ENCODE results near the gene ACTA2. TPM values are rescaled to one million over a fixed set of nuclear protein-coding genes. Genes with fewer than 3 reads are reported as not detected.

The ACTA2 gene
- total RNA-seq, 4 donors from 2014 or later, result 340 to 708 (median 458) TPM

- no peak overlapping the region for H3K27ac ChIP-seq
- H3K27me3 ChIP-seq, result no peaks in the 10 kb centered on the region
- TF ChIP-seq EP300 (IDR thresholded peaks at IDR 0.05) (no peak), POLR2A (IDR thresholded peaks at IDR 0.05) (no peak)
- TF ChIP-seq, protein P1, sequence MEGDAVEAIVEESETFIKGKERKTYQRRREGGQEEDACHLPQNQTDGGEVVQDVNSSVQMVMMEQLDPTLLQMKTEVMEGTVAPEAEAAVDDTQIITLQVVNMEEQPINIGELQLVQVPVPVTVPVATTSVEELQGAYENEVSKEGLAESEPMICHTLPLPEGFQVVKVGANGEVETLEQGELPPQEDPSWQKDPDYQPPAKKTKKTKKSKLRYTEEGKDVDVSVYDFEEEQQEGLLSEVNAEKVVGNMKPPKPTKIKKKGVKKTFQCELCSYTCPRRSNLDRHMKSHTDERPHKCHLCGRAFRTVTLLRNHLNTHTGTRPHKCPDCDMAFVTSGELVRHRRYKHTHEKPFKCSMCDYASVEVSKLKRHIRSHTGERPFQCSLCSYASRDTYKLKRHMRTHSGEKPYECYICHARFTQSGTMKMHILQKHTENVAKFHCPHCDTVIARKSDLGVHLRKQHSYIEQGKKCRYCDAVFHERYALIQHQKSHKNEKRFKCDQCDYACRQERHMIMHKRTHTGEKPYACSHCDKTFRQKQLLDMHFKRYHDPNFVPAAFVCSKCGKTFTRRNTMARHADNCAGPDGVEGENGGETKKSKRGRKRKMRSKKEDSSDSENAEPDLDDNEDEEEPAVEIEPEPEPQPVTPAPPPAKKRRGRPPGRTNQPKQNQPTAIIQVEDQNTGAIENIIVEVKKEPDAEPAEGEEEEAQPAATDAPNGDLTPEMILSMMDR (IDR thresholded peaks at IDR 0.05), result no peak
- DNase-seq (ENCODE audit: low spot score in 2 of 2), result no peak
- H3K36me3 ChIP-seq, result no peaks in the 10 kb centered on the region
- H3K4me3 ChIP-seq, result no peak overlapping the region
- H3K4me1 ChIP-seq, result peaks cover 0 to 18% (median 9%) of the 10 kb centered on the region in 4 donors
- no peaks in the 10 kb centered on the region for H3K9me3 ChIP-seq
These were observed 66.0 kb downstream of the ACTA2 start for GRCh38 chr10:88886557-88886956.

Small RNA genes lying within 50 kb of the gene (small RNA-seq; reads per million reads assigned to genes)
- not detected for gene RF02116

Other genes with a start within 250 kb of the ACTA2 start
- gene LIPK, start 246.5 kb downstream of the ACTA2 start, total RNA-seq, result not detected
- gene LIPN, start 192.8 kb downstream of the ACTA2 start, total RNA-seq, result not detected
- not detected for gene LIPM, start 150.0 kb downstream of the ACTA2 start, total RNA-seq
- gene ANKRD22, start 100.9 kb downstream of the ACTA2 start, total RNA-seq, result not detected
- 10 to 100 TPM; 14.2 to 34.5 (median 25.5) TPM for gene STAMBPL1, start 72.5 kb downstream of the ACTA2 start, total RNA-seq
- gene FAS, start 38.0 kb upstream of the ACTA2 start, total RNA-seq, result 10 to 100 TPM; 18.4 to 32.2 (median 20.9) TPM

All from tibial nerve (tissue), 4 donors.